ENCODE measurements around the gene TMEM14C.

GRCh38 chr6:10694302-10695085 lies 28.4 kb upstream of the TMEM14C start, which contains the start of the genes C6orf52 and PAK1IP1:
- TF ChIP-seq CTCF (IDR thresholded peaks at IDR 0.05) (no peak), ZFX (IDR thresholded peaks at IDR 0.05; ENCODE audit: borderline replicate concordance) (no peak)
